Epithelial cell of esophagus (primary cell): ENCODE results near the gene ATP8B4.

ENCODE experiments used
- DNase-seq: peaks from one replicate; pipeline ENCODE4 v3.0.0; 2010; ENCODE audit warnings: low read depth
- H3K4me3 ChIP-seq: 2 replicates; pipeline ENCODE4 v1.5.1; 2011; ENCODE audit warnings: mild to moderate bottlenecking, low read length, control low read depth
- CTCF ChIP-seq: IDR thresholded peaks from 2 replicates; pipeline ENCODE4 v1.5.1; 2011; ENCODE audit warnings: low read depth, mild to moderate bottlenecking, low read length, control low read depth, inconsistent platforms; ENCODE audit not compliant: insufficient read depth; ENCODE audit errors: missing control alignments

The ATP8B4 gene

GRCh38 chr15:49824775-49825099 lies 294.3 kb downstream of the ATP8B4 start:
- no peak overlapping the region for H3K4me3 ChIP-seq
- DNase-seq: no peak
- no peak for TF ChIP-seq CTCF

GRCh38 chr15:49823987-49824774 lies 294.9 kb downstream of the ATP8B4 start:
- no peak for TF ChIP-seq CTCF
- no peak for DNase-seq
- H3K4me3 ChIP-seq: no peak overlapping the region

GRCh38 chr15:49817100-49817499 lies 301.9 kb downstream of the ATP8B4 start:
- no peak for DNase-seq
- no peak overlapping the region for H3K4me3 ChIP-seq
- no peak for TF ChIP-seq CTCF

- H3K4me3 ChIP-seq: no peak overlapping the region
- no peak for TF ChIP-seq CTCF
- no peak for DNase-seq
These were observed 303.1 kb downstream of the ATP8B4 start for GRCh38 chr15:49815950-49816349.

- DNase-seq: no peak
- H3K4me3 ChIP-seq: no peak overlapping the region
These were observed 303.5 kb downstream of the ATP8B4 start for GRCh38 chr15:49815526-49815925.

GRCh38 chr15:49814709-49815108 lies 304.3 kb downstream of the ATP8B4 start:
- TF ChIP-seq CTCF: no peak
- H3K4me3 ChIP-seq: no peak overlapping the region
- no peak for DNase-seq

More at GRCh38 chr15:49815526-49815925, 303.5 kb downstream of the ATP8B4 start:
- TF ChIP-seq CTCF: no peak

GRCh38 chr15:49813625-49814024 lies 305.4 kb downstream of the ATP8B4 start:
- no peak overlapping the region for H3K4me3 ChIP-seq
- TF ChIP-seq CTCF: no peak
- no peak for DNase-seq
